HK-2 (cell line): ENCODE measurements around the gene DYNC2H1.

Source experiments
- DNase-seq: peaks from one replicate; pipeline ENCODE4 v3.0.0-alpha.2; 2018; ENCODE audit not compliant: unreplicated experiment

Gene DYNC2H1

GRCh38 chr11:103464420-103464819 lies 355.2 kb downstream of the DYNC2H1 start:
- DNase-seq: no peak

- DNase-seq: no peak
Measured at GRCh38 chr11:103465555-103466140, 356.4 kb downstream of the DYNC2H1 start.

GRCh38 chr11:103471546-103471945 lies 362.3 kb downstream of the DYNC2H1 start:
- no peak for DNase-seq

GRCh38 chr11:103476874-103477273 lies 367.6 kb downstream of the DYNC2H1 start:
- no peak for DNase-seq

GRCh38 chr11:103480421-103480820 lies 371.2 kb downstream of the DYNC2H1 start:
- DNase-seq: no peak

GRCh38 chr11:103483996-103484395 lies 374.8 kb downstream of the DYNC2H1 start:
- no peak for DNase-seq

- no peak for DNase-seq
Measured at GRCh38 chr11:103484545-103484944, 375.3 kb downstream of the DYNC2H1 start.

GRCh38 chr11:103486604-103487003 lies 377.4 kb downstream of the DYNC2H1 start:
- no peak for DNase-seq

- no peak for DNase-seq
Measured at GRCh38 chr11:103487113-103487512, 377.9 kb downstream of the DYNC2H1 start.

GRCh38 chr11:103488031-103488461 lies 378.8 kb downstream of the DYNC2H1 start:
- DNase-seq: no peak

- DNase-seq: no peak
Measured at GRCh38 chr11:103488579-103488978, 379.4 kb downstream of the DYNC2H1 start.

GRCh38 chr11:103491777-103492176 lies 382.6 kb downstream of the DYNC2H1 start:
- no peak for DNase-seq

GRCh38 chr11:103494491-103494890 lies 385.3 kb downstream of the DYNC2H1 start:
- DNase-seq: no peak

- no peak for DNase-seq
Measured at GRCh38 chr11:103497268-103497667, 388.0 kb downstream of the DYNC2H1 start.

GRCh38 chr11:103499710-103500340 lies 390.6 kb downstream of the DYNC2H1 start:
- DNase-seq: no peak

GRCh38 chr11:103515283-103515682 lies 406.1 kb downstream of the DYNC2H1 start:
- no peak for DNase-seq

- no peak for DNase-seq
Measured at GRCh38 chr11:103520792-103521191, 411.6 kb downstream of the DYNC2H1 start.

- DNase-seq: no peak
Measured at GRCh38 chr11:103525069-103525468, 415.8 kb downstream of the DYNC2H1 start.

- DNase-seq: no peak
Measured at GRCh38 chr11:103528046-103528445, 418.8 kb downstream of the DYNC2H1 start.

GRCh38 chr11:103528596-103528995 lies 419.4 kb downstream of the DYNC2H1 start:
- DNase-seq: no peak

GRCh38 chr11:103529181-103529684 lies 420.0 kb downstream of the DYNC2H1 start:
- peak; percentile 49 for DNase-seq
